Effector CD8-positive, alpha-beta T cell (primary cell): ENCODE data around the gene ERC1.
"Not testable (repeated sequence)": the region's sequence is repeated elsewhere in the genome, so short reads cannot be mapped to it uniquely, and the experiment has no call there.

Experiments used
- DNase-seq: peaks from one replicate; lab custom pipeline; 2025; lab: John Stamatoyannopoulos, UW

Gene ERC1

GRCh38 chr12:1022032-1022970, 31.3 kb downstream of the ERC1 start:
- no peak for DNase-seq

- no peak for DNase-seq
Observed at GRCh38 chr12:1030779-1031178, 39.8 kb downstream of the ERC1 start.

GRCh38 chr12:1034243-1034642, 43.2 kb downstream of the ERC1 start:
- DNase-seq = no peak

- no peak for DNase-seq
Observed at GRCh38 chr12:1034751-1035457, 43.9 kb downstream of the ERC1 start.

GRCh38 chr12:1041478-1041877, 50.5 kb downstream of the ERC1 start:
- no peak for DNase-seq

- DNase-seq = no peak
Observed at GRCh38 chr12:1044199-1044598, 53.2 kb downstream of the ERC1 start.

GRCh38 chr12:1044696-1045095, 53.7 kb downstream of the ERC1 start:
- DNase-seq = no peak

GRCh38 chr12:1046727-1047126, 55.7 kb downstream of the ERC1 start:
- no peak for DNase-seq

- no peak for DNase-seq
Observed at GRCh38 chr12:1047898-1048660, 57.1 kb downstream of the ERC1 start.

- DNase-seq = no peak
Observed at GRCh38 chr12:1050059-1050707, 59.2 kb downstream of the ERC1 start.

- DNase-seq = not testable (repeated sequence)
Observed at GRCh38 chr12:1051672-1052071, 60.6 kb downstream of the ERC1 start.

- no peak for DNase-seq
Observed at GRCh38 chr12:1053690-1054089, 62.7 kb downstream of the ERC1 start.

- DNase-seq = no peak
Observed at GRCh38 chr12:1054117-1054870, 63.3 kb downstream of the ERC1 start.

- no peak for DNase-seq
Observed at GRCh38 chr12:1056390-1056789, 65.4 kb downstream of the ERC1 start.

- DNase-seq = no peak
Observed at GRCh38 chr12:1058423-1058822, 67.4 kb downstream of the ERC1 start.

GRCh38 chr12:1059162-1059561, 68.1 kb downstream of the ERC1 start:
- DNase-seq = no peak

GRCh38 chr12:1063852-1064251, 72.8 kb downstream of the ERC1 start:
- DNase-seq = no peak

GRCh38 chr12:1064317-1064716, 73.3 kb downstream of the ERC1 start:
- no peak for DNase-seq

GRCh38 chr12:1065629-1066028, 74.6 kb downstream of the ERC1 start:
- no peak for DNase-seq

- no peak for DNase-seq
Observed at GRCh38 chr12:1069846-1070245, 78.8 kb downstream of the ERC1 start.

- no peak for DNase-seq
Observed at GRCh38 chr12:1071182-1071581, 80.2 kb downstream of the ERC1 start.
